IMR-90 (cell line): ENCODE measurements around the gene PJA1. TPM values are rescaled to one million over a fixed set of nuclear protein-coding genes. Genes with fewer than 3 reads are reported as not detected.

Source experiments
- ATAC-seq: fragments of 200-7000 bp; cut with Tn5 transposase; 2 replicates; pipeline ENCODE4 v1.9.1; 2020; ENCODE audit warnings: low read depth, mild to moderate bottlenecking, moderate library complexity
- BruUV-seq: library from RNA; stranded (reverse); fragments of 400-500 nt; replicated peaks from 2 replicates; lab custom pipeline; 2021; lab: Mats Ljungman, UMichigan
- CTCF ChIA-PET: fragments of 300-600 bp; formaldehyde crosslinking; extraction: SDS; loops from one replicate; lab custom pipeline; 2021; ENCODE audit warnings: antibody characterized with exemption; lab: Yijun Ruan, JAX
- POLR2A ChIA-PET: fragments of 300-600 bp; sonication (Branson Sonifier 250); formaldehyde crosslinking; loops from one replicate; lab custom pipeline; 2022; ENCODE audit warnings: antibody characterized with exemption; ENCODE audit not compliant: unreplicated experiment; lab: Charles Lee
- DNase-seq: peaks from one replicate; pipeline ENCODE4 v3.0.0; 2013
- H2AFZ ChIP-seq: replicated peaks from 2 replicates; pipeline ENCODE3; 2013; ENCODE audit warnings: low read length, mild to moderate bottlenecking; ENCODE audit not compliant: poor library complexity
- H2AK5ac ChIP-seq: 2 replicates; pipeline ENCODE4 v1.6.1; 2013; ENCODE audit warnings: low read depth, low read length, inconsistent platforms
- H2AK9ac ChIP-seq: replicated peaks from 2 replicates; pipeline ENCODE3; 2013; ENCODE audit warnings: mild to moderate bottlenecking, low read depth, low read length, moderate library complexity; ENCODE audit not compliant: poor library complexity
- H2BK120ac ChIP-seq: 2 replicates; pipeline ENCODE4 v1.6.1; 2013; ENCODE audit warnings: low read depth, low read length, inconsistent platforms
- H2BK15ac ChIP-seq: 3 replicates; pipeline ENCODE4 v1.6.1; 2013; ENCODE audit warnings: low read depth, low read length, inconsistent platforms
- H2BK20ac ChIP-seq: 2 replicates; pipeline ENCODE4 v1.6.1; 2013; ENCODE audit warnings: low read depth, mild to moderate bottlenecking, inconsistent platforms, low read length, moderate library complexity
- H2BK5ac ChIP-seq: 2 replicates; pipeline ENCODE4 v1.6.1; 2013; ENCODE audit warnings: mild to moderate bottlenecking, low read depth, low read length, inconsistent platforms; ENCODE audit not compliant: poor library complexity, severe bottlenecking
- H3K14ac ChIP-seq: replicated peaks from 2 replicates; pipeline ENCODE4 v1.6.1; 2013; ENCODE audit warnings: low read depth, low read length, inconsistent platforms
- H3K18ac ChIP-seq: 2 replicates; pipeline ENCODE4 v1.6.1; 2013; ENCODE audit warnings: low read depth, low read length, control low read depth
- H3K23ac ChIP-seq: 2 replicates; pipeline ENCODE4 v1.6.1; 2013; ENCODE audit warnings: low read depth, low read length, inconsistent platforms
- H3K27ac ChIP-seq: 2 replicates; pipeline ENCODE4 v1.5.1; 2013; ENCODE audit warnings: mild to moderate bottlenecking, control low read depth, low read length; ENCODE audit not compliant: insufficient read depth
- H3K27me3 ChIP-seq: 2 replicates; pipeline ENCODE4 v1.6.1; 2013; ENCODE audit warnings: low read length; ENCODE audit not compliant: control insufficient read depth, insufficient read depth
- H3K36me3 ChIP-seq: 2 replicates; pipeline ENCODE4 v1.6.1; 2013; ENCODE audit warnings: low read length, mixed read lengths; ENCODE audit not compliant: control insufficient read depth, insufficient read depth
- H3K4ac ChIP-seq: 2 replicates; pipeline ENCODE4 v1.6.1; 2013; ENCODE audit warnings: low read depth, low read length, inconsistent platforms
- H3K4me1 ChIP-seq: 2 replicates; pipeline ENCODE4 v1.6.1; 2013; ENCODE audit warnings: low read length, mixed read lengths; ENCODE audit not compliant: control insufficient read depth, insufficient read depth
- H3K4me2 ChIP-seq: 2 replicates; pipeline ENCODE4 v1.6.1; 2013; ENCODE audit warnings: low read depth, mild to moderate bottlenecking, control low read depth, low read length, moderate library complexity
- H3K4me3 ChIP-seq: 2 replicates; pipeline ENCODE4 v1.5.1; 2013; ENCODE audit warnings: low read depth, mild to moderate bottlenecking, control low read depth, low read length, moderate library complexity; ENCODE audit not compliant: insufficient read depth
- H3K56ac ChIP-seq: 2 replicates; pipeline ENCODE4 v1.6.1; 2013; ENCODE audit warnings: low read length, inconsistent platforms; ENCODE audit not compliant: insufficient read depth; ENCODE audit errors: extremely low read depth
- H3K79me1 ChIP-seq, 2 experiments: 2 replicates each; pipeline ENCODE4 v1.6.1; 2013; ENCODE audit warnings: low read length in 2 of 2, inconsistent platforms in 1 of 2, low read depth in 1 of 2
- H3K9ac ChIP-seq: 2 replicates; pipeline ENCODE4 v1.6.1; 2013; ENCODE audit warnings: low read depth, low read length, control low read depth
- H3K9me1 ChIP-seq: 2 replicates; pipeline ENCODE4 v1.6.1; 2013; ENCODE audit warnings: low read length, inconsistent platforms; ENCODE audit not compliant: insufficient read depth
- H3K9me3 ChIP-seq: 2 replicates; pipeline ENCODE4 v1.6.1; 2013; ENCODE audit warnings: low read length; ENCODE audit not compliant: control insufficient read depth, insufficient read depth
- H4K20me1 ChIP-seq: 2 replicates; pipeline ENCODE4 v1.6.1; 2013; ENCODE audit warnings: low read length, inconsistent platforms; ENCODE audit not compliant: insufficient read depth
- H4K5ac ChIP-seq: 2 replicates; pipeline ENCODE4 v1.6.1; 2013; ENCODE audit warnings: mild to moderate bottlenecking, low read depth, low read length, control low read depth
- H4K8ac ChIP-seq, 2 experiments: 2 replicates each; pipeline ENCODE4 v1.6.1; 2013; ENCODE audit warnings: low read depth in 2 of 2, low read length in 2 of 2, control low read depth in 1 of 2, inconsistent platforms in 1 of 2
- H4K91ac ChIP-seq: 2 replicates; pipeline ENCODE4 v1.6.1; 2013; ENCODE audit warnings: low read depth, low read length, inconsistent platforms; ENCODE audit not compliant: insufficient read depth
- BHLHE40 ChIP-seq: fragments of 150-350 bp; IDR thresholded peaks from 2 replicates; pipeline ENCODE4 v1.6.1; 2016; ENCODE audit warnings: mild to moderate bottlenecking, low read depth, low read length
- CEBPB ChIP-seq: IDR thresholded peaks from 2 replicates; pipeline ENCODE4 v1.6.1; 2012; ENCODE audit warnings: low read depth, low read length, improper control_type of control experiment
- CHD1 ChIP-seq: IDR thresholded peaks from 2 replicates; pipeline ENCODE4 v1.6.1; 2012; ENCODE audit warnings: low read depth, low read length, improper control_type of control experiment
- CTCF ChIP-seq: conservative IDR thresholded peaks from 2 replicates; pipeline ENCODE4 v1.5.1; 2012; ENCODE audit warnings: mild to moderate bottlenecking, low read depth, low read length, improper control_type of control experiment
- ELK1 ChIP-seq: fragments of 150-350 bp; IDR thresholded peaks from 2 replicates; pipeline ENCODE4 v1.6.1; 2016; ENCODE audit warnings: low read depth, mild to moderate bottlenecking, low read length, moderate library complexity, borderline replicate concordance
- MAFK ChIP-seq: IDR thresholded peaks from 2 replicates; pipeline ENCODE4 v1.6.1; 2012; ENCODE audit warnings: low read depth, low read length, improper control_type of control experiment
- MAZ ChIP-seq: IDR thresholded peaks from 2 replicates; pipeline ENCODE4 v1.6.1; 2012; ENCODE audit warnings: low read depth, mild to moderate bottlenecking, low read length, improper control_type of control experiment, moderate library complexity, borderline replicate concordance
- MXI1 ChIP-seq: IDR thresholded peaks from 2 replicates; pipeline ENCODE4 v1.6.1; 2012; ENCODE audit warnings: low read depth, mild to moderate bottlenecking, low read length, moderate library complexity, borderline replicate concordance
- NFE2L2 ChIP-seq: fragments of 150-350 bp; IDR thresholded peaks from 2 replicates; pipeline ENCODE4 v1.6.1; 2016; ENCODE audit warnings: low read depth, mild to moderate bottlenecking, low read length
- POLR2A ChIP-seq: IDR thresholded peaks from 2 replicates; pipeline ENCODE4 v1.6.1; 2012; ENCODE audit warnings: mild to moderate bottlenecking, low read depth, low read length
- RAD21 ChIP-seq: IDR thresholded peaks from 2 replicates; pipeline ENCODE4 v1.6.1; 2012; ENCODE audit warnings: low read length, improper control_type of control experiment
- RFX5 ChIP-seq: IDR thresholded peaks from 2 replicates; pipeline ENCODE4 v1.8.0; 2012; ENCODE audit warnings: low read depth, mild to moderate bottlenecking, low read length, moderate library complexity
- USF2 ChIP-seq: fragments of 150-350 bp; IDR thresholded peaks from 2 replicates; pipeline ENCODE4 v1.6.1; 2017; ENCODE audit warnings: mild to moderate bottlenecking, antibody characterized with exemption, low read length, low read depth
- WGBS, 2 experiments: methylation state at CpG; one replicate each; pipeline versions ENCODE4 v1.1.5 to v1.1.7; 2013; ENCODE audit warnings: missing lambda C conversion rate in 2 of 2; ENCODE audit not compliant: insufficient read length in 1 of 2; ENCODE audit errors: extremely low coverage in 2 of 2; 5-methylcytosine and 5-hydroxymethylcytosine counted together
- dilution Hi-C: fragments of 300-500 bp; cut with HindIII; formaldehyde crosslinking; loops from one replicate; pipeline ENCODE4 v1.14.3; 2018; ENCODE audit warnings: low sequenced_read_pairs; ENCODE audit not compliant: unreplicated experiment
- in situ Hi-C: fragments of 300-500 bp; cut with MboI; formaldehyde crosslinking; loops from 3 replicates; pipeline ENCODE4 v1.14.3; 2019; ENCODE audit warnings: low sequenced_read_pairs, inconsistent platforms, mixed read lengths
- intact Hi-C: fragments of 100-400 bp; cut with micrococcal nuclease; formaldehyde crosslinking; loops from 2 replicates; pipeline ENCODE4 v1.10.0; 2022
- polyA plus RNA-seq, 3 experiments: library from polyadenylated mRNA; depleted of rRNA; stranded (reverse); fragments of >200 nt; gene quantifications; 2 replicates each; pipeline ENCODE4 v1.2.3, GENCODE V29; 2012; ENCODE audit warnings: low replicate concordance in 1 of 3
- total RNA-seq: library from RNA; depleted of rRNA; stranded (reverse); fragments of >200 nt; gene quantifications from 2 replicates; pipeline ENCODE4 v1.2.3, GENCODE V29; 2012

The PJA1 gene
- total and polyA plus RNA-seq, 2 of the 4 experiments (the other 2 are of a cell fraction), result 15.1 to 24.4 TPM

DNA sequence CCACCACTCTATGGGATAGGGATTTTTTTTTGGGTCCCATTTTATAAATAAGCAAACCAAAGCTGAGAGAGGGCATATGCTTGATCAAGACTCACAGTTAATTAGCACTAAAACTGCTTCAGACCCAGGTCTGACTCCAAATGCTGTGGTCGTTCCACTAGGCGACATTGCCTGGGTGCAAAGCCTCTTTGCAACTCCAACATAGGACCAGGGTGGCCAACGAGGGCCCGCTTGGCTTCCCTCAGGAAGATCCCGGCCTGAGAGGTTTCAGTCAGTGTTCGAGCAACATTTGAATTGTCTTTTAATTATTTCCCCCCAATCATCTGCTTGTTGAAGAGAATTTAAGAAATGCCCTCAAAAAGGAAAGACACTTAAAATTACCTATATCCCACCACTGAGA lies 11.2 kb downstream of the PJA1 start:
- no peak overlapping the region for H2BK15ac ChIP-seq
- H3K9ac ChIP-seq, result no peak overlapping the region
- H2AK9ac ChIP-seq, result no peak overlapping the region
- no peak overlapping the region for H3K4ac ChIP-seq
- no peak overlapping the region for H3K23ac ChIP-seq
- H4K20me1 ChIP-seq, result 0 out of 2 replicates have a peak, but pooled peaks cover 6% of the 10 kb centered on the region
- H4K8ac ChIP-seq, result no peak overlapping the region
- ChIA-PET POLR2A (no interaction called here), CTCF (interaction anchor here (1.4 kb wide), 1 partner anchor 20 kb away, joined by 3 read pairs; no protein-coding TSS in a partner anchor)
- no peaks in the 10 kb centered on the region for H3K79me1 ChIP-seq
- H3K27ac ChIP-seq, result no peak overlapping the region
- DNase-seq (no peak), ATAC-seq (no peak)
- WGBS, 2 experiments, result 40% methylated on average over 1 of the region's 6 CpGs; no CpG with 5 or more reads in 1 of the 2 experiments
- no peak overlapping the region for H3K4me3 ChIP-seq
- no peak overlapping the region for H2BK5ac ChIP-seq
- no peaks in the 10 kb centered on the region for H3K4me1 ChIP-seq
- no peak overlapping the region for H2AK5ac ChIP-seq
- no peaks in the 10 kb centered on the region for H3K9me3 ChIP-seq
- intact Hi-C loops, result no loop called here
- dilution Hi-C loops, result no loop called here
- H3K27me3 ChIP-seq, result peaks cover 6% of the 10 kb centered on the region
- no peak overlapping the region for H3K18ac ChIP-seq
- no peak overlapping the region for H2BK120ac ChIP-seq
- H4K91ac ChIP-seq, result no peak overlapping the region
- in situ Hi-C loops, result no loop called here
- H3K36me3 ChIP-seq, result no peaks in the 10 kb centered on the region
- no peak overlapping the region for H2BK20ac ChIP-seq
- TF ChIP-seq BHLHE40 (no peak), POLR2A (no peak), CTCF (no peak), NFE2L2 (no peak), ELK1 (no peak), MXI1 (no peak), CEBPB (no peak), RAD21 (no peak), USF2 (no peak), RFX5 (no peak), MAFK (no peak), CHD1 (no peak), MAZ (no peak)
- no peak overlapping the region for H4K5ac ChIP-seq
- no peak overlapping the region for H3K4me2 ChIP-seq
- no peak overlapping the region for H3K14ac ChIP-seq
- no peaks in the 10 kb centered on the region for H3K9me1 ChIP-seq
- BruUV-seq, result no TSS peak
- no peak overlapping the region for H2AFZ ChIP-seq
- H3K56ac ChIP-seq, result no peak overlapping the region
